ENCODE results near the gene RHBDL1. TPM values are rescaled to one million over a fixed set of nuclear protein-coding genes. Genes with fewer than 3 reads are reported as not detected.

The RHBDL1 gene
- total RNA-seq, 1 experiment from 2014 or later, result 1.1 TPM

- peak; percentile 94 for DNase-seq (ENCODE audit: low read depth)
Observed at GRCh38 chr16:636206-637080, 39.0 kb upstream of the RHBDL1 start, which contains the start of gene METTL26. METTL26 (minus strand) TSS chr16:636305; CDS start chr16:636290, 15 bp downstream.

DNA sequence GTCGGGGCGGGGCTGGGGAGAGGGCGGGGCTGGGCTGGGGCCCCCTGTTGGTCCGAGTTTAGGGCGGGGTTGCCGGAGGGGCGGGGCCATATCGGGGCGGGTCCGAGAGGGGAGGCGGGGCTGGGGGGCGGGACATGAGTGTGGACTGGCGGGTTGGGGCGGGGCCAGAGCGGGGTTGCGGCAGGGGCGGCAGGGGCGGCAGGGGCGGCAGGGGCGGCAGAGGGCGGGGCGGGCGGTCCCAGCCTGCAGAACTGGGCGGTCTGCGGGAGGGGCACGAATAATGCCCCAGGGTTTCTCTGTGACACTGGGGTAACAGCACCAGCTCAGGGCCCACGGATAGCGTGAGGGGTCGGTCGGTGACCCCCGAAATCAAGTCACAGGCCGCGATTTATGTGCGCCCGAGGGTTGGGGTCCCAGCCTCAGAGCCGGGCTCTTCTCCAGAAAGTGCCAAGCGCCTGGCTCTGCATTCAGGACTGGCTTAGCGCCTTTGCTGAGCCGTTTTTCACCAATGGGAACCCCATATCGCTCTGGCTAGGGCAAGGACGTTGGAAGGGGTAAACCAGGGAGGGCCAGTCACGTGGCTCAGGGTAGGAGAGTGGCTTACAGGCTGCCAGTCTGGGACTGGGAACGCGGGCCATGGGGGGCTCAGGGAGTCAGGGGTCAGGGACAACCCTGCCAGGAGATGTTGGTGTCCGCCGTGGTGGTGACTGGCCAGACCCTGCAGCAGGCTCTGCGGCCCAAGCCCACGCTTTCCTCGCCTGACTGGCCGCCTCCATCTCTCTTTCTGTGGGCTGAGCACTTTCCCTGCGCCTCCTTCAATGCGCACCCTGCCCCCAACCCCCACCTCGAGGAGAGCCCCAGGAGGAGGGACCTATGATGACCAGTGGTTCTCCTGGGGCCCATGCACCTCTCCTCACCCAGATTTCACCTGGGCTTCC, 38.1 kb upstream of the RHBDL1 start:
- no peak for DNase-seq (ENCODE audit: low read depth)

DNA sequence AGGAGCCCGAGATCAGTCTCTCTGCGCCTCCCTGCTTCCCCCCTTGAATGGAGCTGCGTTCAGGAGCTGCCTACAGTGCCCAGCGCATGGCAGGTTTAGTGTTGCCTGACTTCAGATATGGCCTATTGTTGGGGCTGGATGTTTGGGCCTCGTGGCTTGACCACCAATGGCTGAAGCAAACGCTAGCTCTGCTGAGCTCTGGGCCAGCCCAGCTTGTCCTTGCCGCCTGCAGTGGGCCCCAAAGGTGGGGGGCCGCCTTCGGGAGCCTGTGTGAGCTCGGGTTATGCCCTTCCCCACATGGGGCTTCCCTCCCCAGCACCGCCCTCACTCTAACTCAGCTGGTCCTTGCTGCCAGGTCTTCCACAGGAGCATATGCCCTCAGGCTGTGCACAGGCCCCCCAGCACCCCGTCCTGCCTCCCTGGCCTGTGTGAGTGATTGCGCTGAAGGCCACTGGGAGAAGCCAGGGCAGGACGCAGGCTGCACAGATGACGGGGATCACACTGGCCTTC, 37.4 kb upstream of the RHBDL1 start:
- no peak for DNase-seq (ENCODE audit: low read depth)

GRCh38 chr16:638836-639235, 36.6 kb upstream of the RHBDL1 start:
- DNase-seq (ENCODE audit: low read depth), result no peak

DNA sequence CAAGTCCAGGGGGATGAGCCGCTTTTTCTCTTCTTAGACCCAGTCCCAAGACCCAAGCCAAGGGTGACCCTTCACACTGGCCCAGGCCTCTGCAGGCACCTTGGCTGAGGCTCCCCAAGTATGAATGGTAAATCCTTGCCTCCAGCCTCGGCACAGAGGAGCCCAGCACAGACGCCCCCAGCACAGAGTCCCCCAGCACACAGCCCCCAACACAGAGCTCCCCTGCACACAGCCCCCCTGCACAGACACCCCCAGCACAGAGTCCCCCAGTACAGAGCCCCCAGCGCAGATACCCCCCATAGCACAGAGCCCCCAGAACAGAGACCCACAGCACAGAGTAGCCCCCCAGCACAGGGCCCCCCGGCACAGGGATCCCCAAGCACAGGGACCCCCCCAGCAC, 34.9 kb upstream of the RHBDL1 start:
- DNase-seq (ENCODE audit: low read depth), result no peak

- peak; percentile 81 for DNase-seq (ENCODE audit: low read depth)
Observed at GRCh38 chr16:641326-642188, 33.9 kb upstream of the RHBDL1 start, which contains the start of gene MCRIP2. MCRIP2 (plus strand) TSS chr16:641828; CDS start chr16:641992, 164 bp downstream.

DNA sequence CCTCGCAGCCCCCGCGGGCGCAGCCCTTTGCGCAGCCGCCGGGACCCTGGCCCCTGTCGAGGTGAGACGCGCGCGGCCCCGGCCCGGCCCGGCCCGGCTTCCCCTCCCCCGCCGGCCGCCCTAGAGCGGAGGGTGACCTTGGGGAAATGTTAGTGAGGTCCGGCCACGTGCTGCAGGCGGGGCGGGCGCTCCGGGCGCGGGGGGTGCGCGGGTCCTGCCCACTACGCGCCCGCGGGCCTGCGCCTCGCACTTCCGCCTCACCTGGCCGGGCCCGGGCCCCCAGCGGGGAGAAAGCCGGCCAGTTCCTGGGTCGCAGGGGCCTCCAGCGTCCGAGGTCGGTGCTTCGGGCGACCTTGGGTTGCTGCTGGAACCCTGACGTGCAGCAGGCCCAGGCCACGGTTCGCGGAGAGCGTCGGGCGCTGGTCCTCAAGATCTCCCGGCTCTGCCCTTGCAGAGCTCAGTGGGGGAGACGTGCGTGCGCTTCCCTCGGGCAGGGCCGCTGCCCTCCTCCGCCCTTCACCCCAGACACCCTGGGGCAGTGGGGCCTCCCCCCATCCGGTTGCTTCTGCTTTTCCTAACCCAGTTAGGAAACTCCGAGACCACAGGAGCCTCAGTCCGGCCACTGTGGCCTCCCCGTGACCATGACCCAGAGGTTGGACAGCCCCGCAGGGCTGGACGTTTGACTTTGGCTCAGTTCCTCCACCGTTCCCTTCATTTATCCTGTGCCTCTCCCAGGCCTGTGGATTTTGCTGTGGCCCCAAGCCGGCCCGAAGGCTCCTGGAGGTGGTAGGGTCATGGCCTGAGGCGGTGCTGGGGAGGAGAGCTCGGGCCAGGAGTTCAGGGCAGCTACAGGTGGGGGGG, 33.1 kb upstream of the RHBDL1 start:
- no peak for DNase-seq (ENCODE audit: low read depth)

DNA sequence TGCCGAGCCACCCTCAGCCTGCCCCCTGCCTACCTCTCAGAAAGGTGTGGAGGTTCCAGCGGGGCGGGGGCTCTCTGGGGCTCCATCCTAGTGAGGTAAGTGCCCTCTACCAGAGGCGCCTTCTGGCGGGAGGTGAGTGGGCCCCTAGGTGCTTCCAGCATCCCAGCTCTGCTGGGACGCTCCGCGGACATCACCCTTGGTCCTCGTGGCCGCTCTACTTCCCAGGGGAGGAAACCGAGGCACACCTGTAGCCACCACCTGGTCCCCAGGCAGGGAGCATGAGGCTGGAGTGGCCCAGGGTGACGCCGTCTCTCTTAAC, 32.5 kb upstream of the RHBDL1 start:
- DNase-seq (ENCODE audit: low read depth), result no peak

DNA sequence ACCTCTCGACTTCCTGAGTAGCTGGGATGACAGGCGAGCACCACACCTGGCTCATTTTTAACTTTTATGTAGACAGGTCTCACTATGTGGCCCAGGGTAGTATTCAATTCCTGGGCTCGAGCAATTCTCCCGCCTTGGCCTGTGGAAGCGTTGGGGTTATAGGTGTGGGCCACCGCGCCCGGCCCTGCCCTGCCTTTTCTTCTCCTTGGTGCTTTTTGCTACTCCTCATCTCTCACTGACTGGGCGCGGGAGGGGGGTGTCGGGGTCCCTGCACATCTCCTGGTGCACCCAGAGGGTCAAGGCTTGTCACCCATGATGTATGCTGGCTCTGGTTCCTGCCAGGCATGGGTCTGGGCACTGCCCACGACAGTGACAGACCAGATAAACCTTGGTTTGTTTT, 30.9 kb upstream of the RHBDL1 start:
- no peak for DNase-seq (ENCODE audit: low read depth)

GRCh38 chr16:645852-646678, 29.4 kb upstream of the RHBDL1 start:
- DNase-seq (ENCODE audit: low read depth), result no peak

DNA sequence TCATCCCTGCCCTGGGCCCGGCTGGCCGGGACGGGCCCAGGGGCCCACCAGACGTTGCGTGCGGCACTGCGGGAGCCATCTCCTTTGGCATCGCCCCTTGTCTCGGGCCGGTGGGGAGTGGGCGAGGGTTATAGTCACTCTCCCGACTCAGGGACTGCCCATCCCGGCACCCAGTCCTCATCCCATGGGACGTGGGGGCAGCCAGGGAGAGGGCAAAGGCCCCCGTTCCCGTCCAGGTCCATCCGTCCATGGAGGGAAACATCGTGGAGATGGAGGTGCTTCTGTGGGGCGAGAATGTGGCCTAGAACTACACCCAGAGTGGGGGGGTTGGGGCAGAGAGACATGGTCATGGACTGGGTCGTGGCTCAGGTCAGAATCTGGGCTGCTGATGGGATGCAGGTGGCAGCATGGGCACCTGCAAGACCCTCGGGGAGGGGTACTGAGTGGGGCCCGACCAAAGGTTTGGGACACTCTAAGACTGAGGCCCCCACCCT, 28.7 kb upstream of the RHBDL1 start:
- no peak for DNase-seq (ENCODE audit: low read depth)

GRCh38 chr16:647173-647902, 28.1 kb upstream of the RHBDL1 start:
- no peak for DNase-seq (ENCODE audit: low read depth)

DNA sequence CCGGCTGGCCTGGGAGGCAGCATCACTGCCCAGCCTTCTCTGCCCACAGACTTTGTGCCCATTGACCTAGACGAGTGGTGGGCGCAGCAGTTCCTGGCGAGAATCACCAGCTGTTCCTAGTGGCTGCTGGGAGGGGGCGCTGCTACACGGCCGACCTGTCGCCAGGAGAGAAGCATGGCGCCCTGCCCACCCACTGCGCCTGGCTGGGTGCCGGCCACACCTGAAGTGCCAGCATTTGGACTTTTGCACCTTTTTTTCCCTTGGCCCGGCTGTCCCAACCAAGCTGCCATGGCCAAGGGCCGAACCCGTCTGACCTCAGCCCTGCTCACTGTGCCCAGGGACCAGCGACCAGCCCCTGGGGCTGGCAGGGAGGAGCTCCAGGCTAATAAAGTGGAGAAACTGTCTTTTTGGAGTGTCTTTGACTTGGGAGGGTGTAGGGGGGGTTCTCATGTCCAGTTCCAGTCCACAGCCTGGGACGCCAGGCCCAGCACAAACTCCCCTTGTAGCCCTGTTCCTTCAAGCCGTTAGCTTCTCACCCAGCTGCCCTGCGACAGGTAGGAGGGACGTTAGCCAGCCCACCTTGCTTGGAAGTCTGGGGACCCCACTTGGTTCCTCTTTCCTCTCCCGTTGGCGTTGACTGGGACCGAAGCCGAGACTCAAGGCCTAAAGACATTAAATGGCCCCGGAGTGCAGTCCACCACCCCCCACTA, 27.2 kb upstream of the RHBDL1 start:
- peak; percentile 54 for DNase-seq (ENCODE audit: low read depth)

DNA sequence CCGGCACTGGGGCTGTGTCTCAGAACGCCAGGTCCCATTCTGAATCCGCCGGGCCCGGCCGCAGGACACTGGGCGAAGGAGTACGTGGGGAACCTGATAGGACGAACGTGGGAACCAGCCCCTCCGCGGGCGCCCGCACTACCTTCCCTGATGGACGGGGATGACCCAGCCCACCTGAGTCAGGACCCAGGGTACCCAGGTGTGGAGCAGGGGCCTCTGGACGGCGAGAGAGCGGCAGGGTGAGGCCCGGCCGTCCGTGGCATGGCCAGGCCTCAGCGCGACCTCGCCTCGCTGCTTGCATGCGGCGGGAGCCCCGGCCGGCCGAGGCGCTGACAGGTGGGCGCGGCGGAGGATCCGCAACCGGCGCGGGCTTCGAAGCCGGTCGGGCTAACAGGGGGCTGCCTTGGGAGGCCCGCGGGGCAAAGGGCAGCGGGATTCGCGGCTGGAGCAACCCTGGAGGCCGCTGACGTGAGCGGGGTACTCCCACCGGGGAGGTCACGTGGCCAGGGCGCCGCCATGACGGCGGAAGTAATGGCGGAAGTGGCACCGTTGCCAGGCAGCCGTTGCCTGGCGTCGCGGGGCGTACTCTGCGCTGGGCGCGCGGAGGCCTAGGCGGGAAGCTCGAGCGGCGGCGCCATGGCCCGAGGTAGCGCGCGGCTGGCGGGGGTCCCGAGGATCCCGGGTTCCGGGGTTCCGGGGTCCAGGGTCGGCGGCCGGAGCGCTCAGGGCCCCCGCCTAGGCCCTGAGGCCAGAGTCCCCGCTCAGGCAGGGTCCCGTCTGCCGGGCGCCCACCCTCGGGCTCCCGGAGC, 26.5 kb upstream of the RHBDL1 start, which contains the start of gene WDR90:
WDR90 (plus strand) TSS at position 585 of the 809 bp plus-strand sequence; CDS start at position 637, 52 bp downstream.
- DNase-seq (ENCODE audit: low read depth), result peak; percentile 88

- no peak for DNase-seq (ENCODE audit: low read depth)
Observed at GRCh38 chr16:649631-650030, 25.8 kb upstream of the RHBDL1 start.

DNA sequence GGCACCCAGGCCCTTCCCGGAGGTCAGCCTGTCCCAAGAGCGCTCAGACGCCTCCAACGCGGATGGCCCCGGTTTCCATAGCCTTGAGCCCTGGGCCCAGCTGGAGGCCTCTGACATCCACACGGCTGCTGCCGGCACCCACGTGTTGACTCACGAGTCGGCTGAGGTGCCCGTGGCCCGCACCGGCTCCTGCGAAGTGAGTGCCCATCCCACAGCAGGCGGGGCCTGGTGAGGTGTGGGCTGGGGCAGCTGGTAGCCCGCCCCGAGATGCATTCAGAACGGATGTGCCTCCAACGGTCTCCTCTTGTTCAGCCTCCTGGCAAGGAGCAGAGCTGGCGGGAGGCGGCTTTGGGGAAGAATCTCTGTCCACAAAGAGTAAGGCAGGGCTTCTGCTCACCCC, 23.6 kb upstream of the RHBDL1 start:
- no peak for DNase-seq (ENCODE audit: low read depth)

Data from HT1080 (cell line).